Stimulated activated CD4-positive, alpha-beta T cell treated with anti-CD3 and anti-CD28 coated beads, Interleukin-2, amount 100 ng/mL, for 24 hours (primary cell): ENCODE results near the gene CYB561A3.
"Not testable (repeated sequence)": the region's sequence is repeated elsewhere in the genome, so short reads cannot be mapped to it uniquely, and the experiment has no call there.

Experiments
- DNase-seq, 2 donors: peaks; one replicate each; pipeline ENCODE4 v3.0.0-alpha.2; 2020

The CYB561A3 gene, protein sequence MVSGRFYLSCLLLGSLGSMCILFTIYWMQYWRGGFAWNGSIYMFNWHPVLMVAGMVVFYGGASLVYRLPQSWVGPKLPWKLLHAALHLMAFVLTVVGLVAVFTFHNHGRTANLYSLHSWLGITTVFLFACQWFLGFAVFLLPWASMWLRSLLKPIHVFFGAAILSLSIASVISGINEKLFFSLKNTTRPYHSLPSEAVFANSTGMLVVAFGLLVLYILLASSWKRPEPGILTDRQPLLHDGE

DNA sequence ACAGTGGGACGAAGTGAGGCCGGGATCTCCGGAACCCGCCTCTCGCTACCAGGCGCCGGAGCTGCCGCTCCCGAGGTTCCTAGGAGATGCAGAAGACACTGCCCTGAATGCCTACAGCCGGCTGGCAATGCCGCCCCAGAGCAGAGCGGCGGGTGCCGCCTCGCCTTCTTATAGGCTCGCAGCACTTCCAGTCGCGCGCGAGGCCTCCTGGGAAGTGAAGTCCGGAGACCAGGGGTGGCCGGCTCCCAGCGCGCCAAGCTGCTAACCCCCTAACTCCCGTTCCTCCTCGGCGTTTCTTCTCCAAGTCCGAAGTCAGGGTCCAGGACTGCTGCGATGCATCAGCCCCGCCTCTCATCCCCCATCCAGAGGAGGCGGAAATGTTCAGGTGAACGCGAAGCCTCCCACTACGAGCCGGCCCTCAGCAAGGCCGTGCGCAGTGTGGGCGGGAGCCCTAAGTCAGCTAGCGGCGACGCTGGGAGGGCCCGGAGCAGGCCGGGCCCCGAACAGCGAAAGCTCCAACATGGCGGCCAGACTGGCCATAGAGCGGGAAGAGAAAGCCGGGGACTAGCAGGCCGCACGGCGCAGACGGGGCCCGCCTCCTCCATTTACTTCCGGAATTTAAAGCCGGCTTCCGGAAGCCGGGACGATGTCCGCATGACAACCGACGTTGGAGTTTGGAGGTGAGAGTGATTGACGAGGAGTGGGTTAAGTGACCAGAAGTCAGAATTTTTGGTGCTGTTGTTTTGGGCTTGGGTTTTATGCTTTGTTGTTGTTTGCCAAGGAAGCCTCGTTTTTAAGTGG lies at the start of gene CYB561A3, which contains the start of gene TMEM138:
CYB561A3 (minus strand) TSS at position 142 of the 801 bp plus-strand sequence. CDS start 5,169 bp downstream, outside the sequence.
TMEM138 (plus strand) TSS at position 634 of the 801 bp plus-strand sequence. CDS start 2,017 bp downstream, outside the sequence.
- DNase-seq, result peak; percentile 91 to 92

DNA sequence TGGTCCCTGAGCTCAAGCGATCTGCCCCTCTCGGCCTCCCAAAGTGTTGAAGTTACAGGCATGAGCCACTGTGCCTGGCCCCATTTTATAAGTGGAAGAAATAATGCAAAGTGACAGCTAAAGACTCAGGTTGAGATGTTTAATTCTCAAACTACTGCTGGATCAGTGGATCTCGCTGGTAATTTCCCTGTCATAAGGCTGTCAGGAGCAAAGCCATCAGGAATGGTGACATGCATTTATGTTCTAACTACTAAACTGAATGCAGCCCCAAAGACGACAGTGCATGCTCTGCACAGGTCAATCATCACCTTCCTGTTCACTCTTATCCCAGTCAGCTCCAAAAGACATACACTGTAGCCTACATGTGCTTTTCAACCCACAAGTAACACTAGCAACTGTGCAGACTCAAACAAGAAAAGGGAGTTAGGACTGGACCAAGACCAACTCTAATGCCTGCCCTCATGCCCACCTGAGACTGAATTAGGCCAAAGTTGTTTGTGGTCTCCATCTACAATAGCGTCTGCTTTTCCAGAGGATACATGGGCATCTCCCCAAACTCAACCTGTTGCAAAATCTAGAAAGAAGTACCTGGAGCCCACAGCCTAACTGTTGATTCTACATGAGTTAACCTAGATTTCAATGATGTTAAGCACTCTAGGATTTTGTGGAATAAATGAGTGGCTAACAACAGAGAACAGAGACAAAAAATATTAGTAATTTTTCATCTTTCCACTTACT lies 45.5 kb upstream of the CYB561A3 start:
- DNase-seq, result no peak

DNA sequence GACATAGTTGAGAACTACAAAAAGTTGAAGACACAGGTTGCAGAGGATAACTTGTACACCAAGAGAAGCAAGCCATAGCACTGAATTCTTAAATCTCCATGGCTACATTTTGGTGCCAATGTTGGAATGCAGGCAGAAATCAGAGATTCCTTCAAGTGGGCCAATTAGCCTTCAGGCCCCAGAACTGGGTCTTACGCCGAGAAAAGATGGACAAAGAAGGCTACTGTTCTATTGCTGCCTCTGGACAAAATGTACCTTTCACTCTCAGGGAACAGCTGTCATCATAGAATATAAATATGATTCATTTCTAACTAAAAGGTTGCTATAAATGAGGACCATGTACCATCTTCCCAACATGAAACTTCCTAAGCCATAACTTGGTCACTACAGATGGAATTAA lies 44.4 kb upstream of the CYB561A3 start:
- no peak for DNase-seq

DNA sequence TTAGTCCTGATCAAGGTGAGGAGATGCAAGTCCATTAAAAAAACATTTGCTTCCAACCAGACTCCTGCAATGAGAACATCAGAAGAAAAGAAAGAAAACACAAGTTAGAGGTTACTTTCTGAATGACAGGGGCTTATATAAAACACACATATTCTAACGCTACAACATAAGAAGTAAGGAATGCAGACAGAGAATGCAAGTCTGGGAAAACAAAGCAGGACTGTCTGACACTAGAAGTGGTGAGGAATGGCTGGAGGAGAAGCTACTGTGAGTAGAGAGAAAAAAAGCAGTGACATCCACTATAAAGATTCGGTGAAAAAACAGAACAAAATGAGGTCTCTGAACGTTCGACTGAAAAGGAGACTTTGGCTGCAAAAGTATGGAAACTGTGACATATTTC lies 43.0 kb upstream of the CYB561A3 start:
- no peak for DNase-seq

DNA sequence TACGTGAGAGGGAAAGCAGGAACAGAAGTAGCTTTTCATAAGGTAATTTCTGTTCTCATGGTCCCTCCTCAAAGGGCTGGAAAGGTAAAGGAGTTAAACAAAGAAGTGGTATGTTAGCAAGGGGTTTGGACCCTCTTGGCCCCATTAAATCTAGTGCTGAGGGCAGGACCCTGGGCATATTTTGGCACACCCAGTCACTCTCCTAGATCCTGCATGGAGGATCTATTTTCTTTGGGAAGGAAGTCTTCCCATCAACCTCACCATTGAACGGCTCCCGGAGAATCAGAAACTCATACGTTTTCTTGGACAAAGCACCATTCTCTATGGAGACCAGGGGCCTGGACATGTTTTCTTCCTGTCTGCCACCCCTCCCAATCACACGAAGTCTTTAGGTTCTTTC lies 42.4 kb upstream of the CYB561A3 start:
- DNase-seq, result no peak

DNA sequence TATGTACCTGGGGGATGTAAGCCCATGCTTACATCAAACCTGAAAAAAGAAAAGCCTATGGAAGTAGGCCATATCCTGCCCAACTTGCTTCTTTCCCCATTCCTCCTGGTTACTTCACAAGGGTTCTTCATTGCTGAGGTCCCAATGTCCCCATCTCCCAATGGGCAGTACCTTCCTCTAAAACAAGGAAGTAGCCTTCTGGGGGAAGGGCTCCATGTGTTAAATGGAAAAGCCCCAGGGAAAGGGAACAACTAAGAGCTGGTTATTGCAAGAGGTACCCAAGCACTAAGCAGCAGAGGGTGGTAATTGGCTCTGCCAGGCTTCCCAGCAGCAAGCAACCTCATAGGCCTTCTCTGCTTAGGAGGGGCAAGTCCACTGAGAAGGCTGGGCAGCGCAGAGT lies 42.0 kb upstream of the CYB561A3 start:
- DNase-seq, result no peak

DNA sequence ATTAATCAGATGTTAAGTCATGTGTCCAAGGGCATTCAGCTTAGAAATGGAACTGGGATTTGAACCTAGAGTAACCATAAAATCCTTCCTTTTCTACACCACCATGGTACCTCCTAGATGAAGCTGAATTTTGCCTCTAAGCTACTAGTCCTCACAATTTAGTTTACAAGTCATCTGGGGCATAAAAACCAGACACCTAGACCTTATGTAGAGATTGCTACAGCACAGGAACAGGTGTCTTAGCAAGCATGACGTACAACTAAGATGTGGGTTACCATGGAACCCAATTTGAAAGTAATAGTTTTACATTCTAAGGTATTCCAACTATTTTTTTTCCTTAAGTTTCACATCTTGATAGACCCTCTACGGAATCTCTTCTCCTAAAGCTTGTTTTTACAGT lies 39.9 kb upstream of the CYB561A3 start:
- no peak for DNase-seq

DNA sequence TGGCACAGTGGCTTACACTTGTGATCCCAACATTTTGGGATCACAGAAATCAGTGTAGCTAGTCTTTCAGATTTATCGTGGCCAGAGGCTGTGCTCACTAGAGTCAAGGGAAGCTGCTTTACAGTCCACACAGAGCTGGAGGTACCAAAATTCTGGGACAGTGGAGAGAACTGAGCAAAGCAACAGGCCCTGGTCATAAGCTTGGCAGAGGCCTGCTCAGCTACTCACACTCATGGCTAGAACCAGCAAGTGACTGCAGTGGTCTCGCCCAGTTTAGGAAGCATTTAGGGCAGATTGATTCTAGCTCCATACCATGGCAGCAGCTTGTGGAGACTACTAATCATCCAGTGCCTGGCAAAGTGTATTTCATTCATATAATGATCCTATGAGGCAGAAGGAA lies 39.5 kb upstream of the CYB561A3 start:
- no peak for DNase-seq

DNA sequence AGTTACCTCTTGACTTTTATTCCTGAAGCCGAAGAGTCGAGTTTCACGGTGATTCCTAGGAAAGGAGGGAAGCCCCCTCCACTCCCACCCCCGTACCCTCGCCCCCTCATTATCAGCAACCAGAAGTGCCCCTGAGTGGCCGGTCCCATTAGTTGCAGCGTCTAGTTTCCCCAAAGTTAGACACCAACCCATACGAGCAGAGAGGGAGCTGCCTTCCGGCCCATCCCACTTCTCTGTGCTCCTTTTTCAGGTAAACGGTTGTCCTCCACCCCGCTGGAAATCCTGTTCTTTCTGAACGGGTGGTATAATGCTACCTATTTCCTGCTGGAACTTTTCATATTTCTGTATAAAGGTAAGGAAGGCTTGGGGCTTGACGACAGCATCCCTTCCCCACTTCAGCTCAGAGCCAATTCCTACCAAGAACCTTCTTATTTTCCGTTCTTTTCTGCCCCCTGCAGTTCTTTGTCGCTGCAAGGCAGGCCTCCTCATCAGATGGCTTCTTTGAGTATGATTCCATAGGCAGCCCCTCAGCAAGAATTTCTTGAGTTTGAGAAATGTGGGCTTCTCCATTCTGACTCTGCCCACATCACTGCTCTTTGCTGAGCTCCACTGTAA lies 31.4 kb upstream of the CYB561A3 start:
- peak in 1 of 2 donors; percentile 10 for DNase-seq

DNA sequence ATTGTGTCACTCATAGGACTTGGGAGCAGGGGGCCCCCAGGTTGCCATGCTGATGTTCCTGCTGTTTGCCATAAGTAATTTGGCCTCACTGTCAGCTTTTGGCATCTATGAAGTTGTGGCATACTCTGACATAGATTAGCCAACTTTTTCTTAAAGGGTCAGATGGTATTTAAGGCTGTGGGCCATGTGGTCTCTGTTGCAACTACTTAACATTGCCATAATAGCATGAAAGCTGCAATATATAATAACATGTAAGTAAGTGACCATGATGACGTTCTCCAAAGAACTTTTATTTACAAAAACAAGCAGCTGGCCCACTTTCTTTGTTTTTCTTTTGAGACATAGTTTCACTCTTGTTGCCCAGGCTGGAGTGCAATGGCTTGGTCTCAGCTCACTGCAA lies 28.5 kb upstream of the CYB561A3 start:
- no peak for DNase-seq

DNA sequence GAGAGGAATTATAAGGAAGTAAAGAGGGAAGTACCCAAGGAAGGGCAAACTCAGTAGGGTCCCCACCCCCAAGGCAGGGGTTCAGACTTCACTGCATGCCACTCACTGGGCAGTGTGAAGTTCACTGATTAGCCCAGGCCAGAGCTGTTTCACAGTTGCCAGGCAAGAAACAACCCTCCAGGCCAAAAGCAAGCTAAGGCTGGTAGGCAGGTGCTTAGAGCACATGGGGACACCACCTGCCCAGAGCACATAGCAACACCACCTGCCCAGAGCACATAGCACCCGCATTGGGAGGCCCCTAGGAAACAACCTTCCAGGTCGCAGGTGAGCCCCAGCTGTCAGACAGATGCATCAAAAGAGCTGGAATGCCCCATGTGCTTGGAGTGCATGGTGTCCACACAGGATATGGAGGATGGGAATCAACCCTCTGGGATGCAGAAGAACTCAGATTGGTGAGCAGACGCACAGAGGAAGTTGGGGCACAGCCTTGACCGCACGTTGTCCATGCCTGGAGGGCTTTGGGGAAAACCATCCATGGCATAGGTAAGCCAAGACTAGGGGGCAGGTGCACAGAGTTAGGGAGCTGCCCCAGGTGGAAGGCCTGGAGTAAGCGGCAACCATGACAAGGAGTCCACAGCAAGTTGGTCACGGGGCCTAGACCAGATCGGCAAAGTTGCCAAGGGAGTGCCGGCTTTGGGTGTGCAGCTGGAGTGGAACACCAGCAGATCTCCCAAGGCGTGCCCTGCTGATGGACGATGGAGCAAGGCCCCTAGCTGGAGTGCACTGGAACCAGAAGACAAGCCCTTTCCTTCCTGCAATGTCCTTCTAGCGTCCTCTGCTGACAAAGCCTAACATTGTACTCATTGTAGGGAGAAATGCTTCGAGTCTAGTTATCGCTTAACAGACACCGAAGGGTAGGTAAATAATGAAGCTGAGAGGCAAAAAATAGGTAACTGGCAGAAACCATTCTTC lies 22.9 kb upstream of the CYB561A3 start:
- no peak for DNase-seq

DNA sequence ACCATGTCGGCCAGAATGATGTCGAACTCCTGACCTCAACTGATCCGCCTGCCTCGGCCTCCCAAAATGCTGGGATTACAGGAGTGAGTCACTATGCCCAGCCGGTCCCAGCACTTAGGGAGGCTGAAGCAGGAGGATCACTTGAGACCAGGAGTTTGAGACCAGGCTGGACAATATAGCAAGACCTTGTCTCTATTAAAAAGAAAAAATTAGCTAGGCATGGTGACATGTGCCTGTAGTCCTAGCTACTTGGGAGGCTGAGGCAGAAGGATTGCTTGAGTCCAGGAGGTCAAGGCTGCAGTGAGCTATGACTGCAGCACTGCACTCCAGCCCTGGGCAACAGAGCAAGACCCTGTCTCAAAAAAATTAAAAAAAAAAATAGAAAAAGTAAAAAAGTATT lies 22.2 kb upstream of the CYB561A3 start:
- not testable (repeated sequence) for DNase-seq

DNA sequence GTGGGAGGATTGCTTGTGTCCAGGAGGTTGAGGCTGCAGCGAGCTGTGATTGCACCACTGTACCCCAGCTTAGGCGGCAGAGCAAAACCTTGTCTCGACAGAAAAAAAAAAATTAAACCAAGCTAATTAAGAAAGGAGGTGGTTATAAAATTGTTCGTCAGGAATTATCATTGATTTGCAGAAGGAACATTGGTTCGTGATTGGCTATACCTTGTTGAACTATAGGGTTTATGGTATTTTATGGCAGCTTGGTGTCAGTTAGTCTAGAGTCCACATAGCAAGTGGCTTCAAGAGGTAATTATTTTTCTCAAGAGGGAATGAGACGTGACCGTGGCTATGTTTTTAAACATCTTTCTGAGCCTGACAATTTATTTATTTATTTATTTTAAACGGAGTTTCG lies 19.2 kb upstream of the CYB561A3 start:
- DNase-seq, result no peak

DNA sequence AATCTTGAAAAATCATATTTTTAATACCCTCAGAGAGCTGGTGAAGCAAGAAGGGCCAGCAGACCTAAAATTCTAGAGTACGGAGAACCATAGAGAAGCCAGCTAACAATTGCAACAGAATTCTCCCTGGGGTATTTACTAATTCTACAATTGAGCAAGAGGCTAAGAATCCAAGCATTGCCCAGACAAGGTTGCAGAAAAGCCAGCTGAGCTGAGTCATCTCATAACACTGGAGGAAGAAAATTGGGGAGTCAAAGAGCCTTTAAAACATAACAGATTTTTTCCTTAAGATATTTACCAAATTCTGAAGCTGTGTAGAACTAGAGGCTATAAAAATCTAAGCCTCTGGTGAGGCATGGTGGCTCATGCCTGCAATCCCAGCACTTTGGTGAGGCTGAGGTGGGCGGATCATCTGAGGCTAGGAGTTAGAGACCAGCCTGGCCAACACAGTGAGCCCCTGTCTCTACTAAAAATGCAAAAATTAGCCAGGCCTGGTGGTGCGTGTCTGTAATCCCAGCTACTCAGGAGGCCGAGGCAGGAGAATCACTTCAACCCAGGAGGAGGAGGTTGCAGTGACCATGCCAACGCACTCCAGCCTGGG lies 17.1 kb upstream of the CYB561A3 start:
- DNase-seq, result no peak

DNA sequence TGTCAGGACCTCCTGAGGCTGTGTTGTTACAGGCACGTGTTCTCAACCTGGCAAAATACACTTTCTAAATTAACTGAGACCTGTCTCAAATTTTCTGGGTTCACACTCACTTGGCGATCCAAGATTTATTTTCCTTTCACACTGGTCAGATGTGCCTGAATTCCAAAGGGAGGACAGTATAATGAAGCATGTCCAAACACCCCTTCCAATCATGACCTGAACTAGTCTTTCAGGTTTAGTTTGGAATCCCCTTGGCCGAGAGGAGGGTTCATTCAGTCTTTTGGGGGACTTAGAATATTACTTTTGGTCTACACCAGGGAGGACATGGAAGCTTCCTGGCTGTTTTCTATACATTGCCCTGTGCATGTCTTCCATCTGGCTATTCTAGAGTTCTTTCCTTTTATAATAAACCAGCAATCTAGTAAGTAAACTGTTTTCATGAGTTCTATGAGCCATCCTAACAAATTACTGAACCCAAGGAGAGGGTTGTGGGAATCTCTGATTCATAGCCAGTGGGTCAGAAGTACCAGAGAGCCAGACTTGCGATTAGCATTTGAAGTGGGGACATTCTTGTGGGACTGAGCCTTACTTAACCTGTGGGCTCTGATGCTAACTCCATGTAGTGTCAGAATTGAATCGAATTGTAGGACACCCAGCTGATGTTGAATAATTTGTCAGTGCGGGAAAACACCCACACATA lies 15.9 kb upstream of the CYB561A3 start:
- DNase-seq, result no peak

DNA sequence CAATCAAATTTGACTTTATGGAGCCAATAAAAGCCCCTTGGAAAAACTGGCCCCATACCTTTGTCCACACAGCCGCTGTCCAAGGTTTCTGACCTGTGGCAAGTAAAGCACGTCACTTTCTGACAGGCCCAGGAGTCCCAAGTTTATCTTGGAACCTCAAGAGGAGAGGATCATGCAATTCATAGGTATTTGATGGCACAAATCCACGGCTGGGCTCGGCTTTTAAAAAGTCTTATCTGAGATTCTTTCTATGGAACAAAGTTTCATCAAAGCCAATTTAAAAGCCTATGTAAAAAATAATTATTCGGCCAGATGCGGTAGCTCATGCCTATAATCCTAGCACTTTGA lies 14.1 kb upstream of the CYB561A3 start:
- no peak for DNase-seq

DNA sequence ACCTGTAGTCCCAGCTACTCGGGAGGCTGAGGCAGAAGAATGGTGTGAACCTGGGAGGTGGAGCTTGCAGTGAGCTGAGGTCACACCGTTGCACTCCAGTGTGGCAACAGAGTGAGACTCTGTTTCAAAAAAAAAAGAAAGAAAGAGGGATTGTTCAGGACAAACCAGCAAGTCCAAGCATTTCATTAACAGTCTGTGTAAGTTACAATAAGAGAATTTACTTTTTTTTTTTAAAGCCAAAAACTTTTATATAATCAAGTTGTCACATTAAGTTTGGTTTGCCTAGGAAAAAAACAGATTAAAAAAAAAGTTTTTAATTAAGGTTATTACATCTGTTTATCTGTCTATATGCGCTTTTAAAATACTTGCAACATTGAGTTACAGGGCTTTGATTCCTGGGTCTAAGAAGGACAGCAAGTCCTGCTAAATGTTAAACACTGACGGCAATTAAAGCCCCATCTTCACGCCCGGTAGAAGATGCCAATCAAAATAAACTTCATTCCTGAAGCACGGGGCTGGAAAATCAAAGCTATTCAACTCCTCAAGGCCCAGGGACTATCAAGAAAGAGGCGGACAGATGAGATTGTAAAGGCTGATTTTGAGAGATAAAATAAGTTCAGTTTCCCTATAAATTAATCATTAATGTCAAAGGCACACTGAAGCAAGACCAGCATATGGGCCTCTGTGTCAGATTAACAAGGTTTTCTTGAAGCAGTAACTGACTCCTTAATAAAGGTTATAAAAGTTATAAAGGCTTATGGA lies 11.2 kb upstream of the CYB561A3 start:
- no peak for DNase-seq

DNA sequence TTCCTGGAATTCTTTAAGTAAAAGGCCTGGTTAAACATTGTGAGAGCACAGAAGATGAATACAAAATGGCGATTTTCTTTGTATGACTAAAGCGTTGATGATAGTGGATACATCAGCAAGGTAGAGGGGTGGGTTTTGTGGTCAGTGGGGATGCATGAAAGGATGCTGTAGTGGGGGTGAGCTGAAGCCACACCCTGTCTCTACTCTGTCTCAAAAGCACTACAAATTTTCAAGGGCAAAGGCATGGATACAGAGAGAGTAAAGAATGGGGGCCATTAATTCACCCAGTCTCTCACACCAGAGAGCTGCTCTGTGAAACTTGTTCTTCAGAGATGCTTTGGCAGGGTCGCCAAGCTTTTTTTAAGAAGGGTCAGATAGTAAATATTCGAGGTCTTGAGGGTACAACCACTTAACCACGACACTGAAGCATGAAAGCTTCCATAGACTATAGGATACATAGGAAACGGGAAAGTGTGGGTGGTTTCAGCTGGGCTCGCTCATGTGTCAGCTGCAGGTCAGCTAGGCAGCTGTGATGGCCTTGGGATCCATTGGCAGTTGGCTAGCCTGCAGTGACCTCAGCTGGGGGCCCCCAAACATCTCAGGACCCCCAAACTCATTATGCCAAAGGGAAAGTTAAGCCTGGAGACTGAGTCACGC lies 8.8 kb upstream of the CYB561A3 start:
- no peak for DNase-seq
